HUDEP-2 (cell line): ENCODE measurements around the gene DLX6.

Experiments used
- DNase-seq, 76 experiments: peaks; one replicate each; lab custom pipeline; 2025; ENCODE audit not compliant: unreplicated experiment in 76 of 76; lab: John Stamatoyannopoulos, UW

Gene DLX6

GRCh38 chr7:97009753-97010732 is 4.7 kb downstream of the DLX6 start:
- DNase-seq = no peak

- DNase-seq = no peak
These were observed 5.8 kb downstream of the DLX6 start for GRCh38 chr7:97011104-97011503.

GRCh38 chr7:97011536-97012364 is 6.4 kb downstream of the DLX6 start:
- DNase-seq = no peak

- no peak for DNase-seq
These were observed 7.2 kb downstream of the DLX6 start for GRCh38 chr7:97012365-97013133.

GRCh38 chr7:97013134-97013844 is 7.9 kb downstream of the DLX6 start:
- DNase-seq = no peak

- no peak for DNase-seq
These were observed 8.4 kb downstream of the DLX6 start for GRCh38 chr7:97013845-97014134.

GRCh38 chr7:97014145-97014750 is 8.9 kb downstream of the DLX6 start:
- no peak for DNase-seq

GRCh38 chr7:97015279-97015678 is 9.9 kb downstream of the DLX6 start:
- no peak for DNase-seq

- no peak for DNase-seq
These were observed 10.5 kb downstream of the DLX6 start for GRCh38 chr7:97015756-97016380.

GRCh38 chr7:97016381-97017191 is 11.2 kb downstream of the DLX6 start:
- no peak for DNase-seq

GRCh38 chr7:97017192-97018125 is 12.1 kb downstream of the DLX6 start:
- DNase-seq = no peak

- DNase-seq = no peak
These were observed 12.8 kb downstream of the DLX6 start for GRCh38 chr7:97018126-97018601.

GRCh38 chr7:97018791-97019531 is 13.6 kb downstream of the DLX6 start:
- DNase-seq = no peak

- no peak for DNase-seq
These were observed 14.4 kb downstream of the DLX6 start for GRCh38 chr7:97019710-97020225.

- no peak for DNase-seq
These were observed 15.2 kb downstream of the DLX6 start for GRCh38 chr7:97020601-97020995.

GRCh38 chr7:97020996-97021746 is 15.8 kb downstream of the DLX6 start:
- DNase-seq = no peak
